Stimulated activated naive CD8-positive, alpha-beta T cell treated with anti-CD3 and anti-CD28 coated beads, Interleukin-15, amount 100 ng/mL, for 72 hours (primary cell): ENCODE results near the gene SOX18.

ENCODE experiments used
- ATAC-seq: fragments of 150-1000 bp; cut with Tn5 transposase; 2 replicates; pipeline ENCODE4 v1.10.0; 2021; ENCODE audit warnings: mild to moderate bottlenecking, moderate library complexity
- DNase-seq, 2 donors: peaks; one replicate each; pipeline ENCODE4 v3.0.0; 2021 to 2022
- H3K27ac Mint-ChIP-seq, 2 donors: one replicate each; pipeline ENCODE4 v1.8.0; 2022; ENCODE audit warnings: mild to moderate bottlenecking in 2 of 2, mixed read lengths in 2 of 2, moderate library complexity in 2 of 2
- H3K27me3 Mint-ChIP-seq: one replicate; pipeline ENCODE4 v1.8.0; 2022; ENCODE audit warnings: mixed read lengths
- H3K4me1 Mint-ChIP-seq: one replicate; pipeline ENCODE4 v1.8.0; 2022; ENCODE audit warnings: mild to moderate bottlenecking, mixed read lengths
- H3K4me3 Mint-ChIP-seq, 2 donors: one replicate each; pipeline ENCODE4 v1.8.0; 2022; ENCODE audit warnings: mild to moderate bottlenecking in 2 of 2, mixed read lengths in 2 of 2, moderate library complexity in 1 of 2
- H3K9me3 Mint-ChIP-seq, 2 donors: one replicate each; pipeline ENCODE4 v1.8.0; 2022; ENCODE audit warnings: mixed read lengths in 2 of 2

Gene SOX18

DNA sequence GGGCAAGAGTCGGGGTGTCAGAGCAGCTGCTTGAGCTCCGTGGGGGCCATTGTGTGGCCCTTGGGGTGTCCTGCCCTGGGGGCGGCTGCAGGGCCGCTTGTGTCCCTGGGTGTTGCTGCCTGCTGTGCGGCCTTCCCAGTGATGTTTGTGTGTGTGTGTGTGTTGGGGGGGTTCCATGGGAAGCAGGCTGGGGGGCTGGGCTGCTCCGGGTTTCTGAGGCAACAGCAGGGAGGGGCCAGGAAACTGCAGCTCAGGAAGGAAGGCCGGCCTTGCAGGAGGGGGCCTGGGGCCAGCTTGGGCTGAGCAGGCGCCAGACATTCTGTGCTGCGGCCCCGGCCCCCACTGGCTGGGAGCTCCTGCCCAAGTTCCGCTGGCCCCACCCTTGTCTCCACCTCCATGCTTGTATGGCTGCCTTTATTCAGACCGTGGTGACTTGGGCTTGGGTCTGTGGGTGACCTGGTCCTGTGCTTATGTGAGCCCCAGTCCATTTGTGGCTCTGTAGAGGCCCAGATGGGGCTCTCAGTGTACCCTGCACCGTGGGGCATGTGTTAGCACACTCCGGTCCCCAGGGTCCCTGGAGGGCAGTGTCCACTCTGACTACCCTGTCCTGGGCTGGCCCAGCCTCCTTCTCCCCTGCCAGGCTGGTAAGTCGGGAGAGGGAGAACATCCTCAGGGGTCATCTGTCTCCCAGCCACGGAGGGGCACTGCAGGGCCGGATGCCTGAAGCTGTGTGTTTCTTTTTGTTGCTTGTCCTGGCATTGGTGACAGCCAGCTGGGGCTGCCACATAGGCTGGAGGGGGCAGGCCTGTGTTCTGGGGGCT, 4.6 kb upstream of the SOX18 start:
- Mint-ChIP-seq H3K4me3 (no peak overlapping the region), H3K27ac (peak overlapping the region in 1 of 2 donors; percentile 33), H3K27me3 (peaks cover 64% of the 10 kb centered on the region), H3K4me1 (peaks cover 57% of the 10 kb centered on the region), H3K9me3 (no peaks in the 10 kb centered on the region)
- DNase-seq, result no peak
- no peak for ATAC-seq

DNA sequence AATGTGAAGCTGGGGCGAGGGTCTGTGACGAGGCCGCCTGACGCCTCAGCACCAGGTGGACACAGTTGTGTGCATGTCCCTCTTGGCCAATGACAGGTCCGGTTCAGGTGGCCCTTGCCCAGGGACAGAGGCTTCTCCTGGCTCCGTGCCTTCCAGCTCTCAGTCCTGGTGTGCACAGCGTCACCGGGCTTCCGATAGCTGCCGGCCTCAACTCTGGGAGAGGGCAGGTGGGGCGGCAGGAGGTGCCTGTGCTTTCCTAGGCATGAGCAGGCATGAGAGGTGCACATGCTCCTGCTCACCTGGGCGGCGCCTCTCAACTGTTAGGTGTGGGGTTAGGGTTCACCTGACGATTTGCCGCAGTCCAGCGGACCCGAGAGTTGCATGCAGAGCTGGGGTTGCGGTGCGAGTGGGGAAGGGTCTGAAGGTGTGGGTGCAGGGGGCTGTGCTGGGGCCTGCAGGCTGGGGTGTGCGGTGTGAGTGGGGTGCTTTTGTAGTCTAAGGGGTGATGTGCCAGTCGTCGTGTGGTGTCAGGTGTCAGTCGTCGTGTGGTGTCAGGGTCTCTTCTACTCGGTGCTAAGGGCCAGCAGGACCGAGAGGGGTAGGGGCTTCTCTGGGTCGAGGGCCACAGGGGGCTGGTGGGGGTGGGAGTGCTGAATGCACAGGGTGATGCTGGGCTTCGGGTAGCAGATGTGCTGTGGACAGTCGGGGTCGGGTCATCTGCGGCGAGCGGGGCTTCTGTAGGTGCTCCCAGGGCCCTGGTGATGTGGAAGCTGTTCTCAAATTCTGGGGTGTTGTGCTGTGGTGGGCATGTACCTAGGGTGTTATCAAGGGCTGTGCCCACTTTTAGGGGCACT, 3.8 kb upstream of the SOX18 start:
- Mint-ChIP-seq H3K27ac (no peak overlapping the region), H3K4me3 (no peak overlapping the region), H3K4me1 (peaks cover 49% of the 10 kb centered on the region), H3K9me3 (no peaks in the 10 kb centered on the region), H3K27me3 (peaks cover 68% of the 10 kb centered on the region)
- no peak for ATAC-seq
- DNase-seq, result no peak

DNA sequence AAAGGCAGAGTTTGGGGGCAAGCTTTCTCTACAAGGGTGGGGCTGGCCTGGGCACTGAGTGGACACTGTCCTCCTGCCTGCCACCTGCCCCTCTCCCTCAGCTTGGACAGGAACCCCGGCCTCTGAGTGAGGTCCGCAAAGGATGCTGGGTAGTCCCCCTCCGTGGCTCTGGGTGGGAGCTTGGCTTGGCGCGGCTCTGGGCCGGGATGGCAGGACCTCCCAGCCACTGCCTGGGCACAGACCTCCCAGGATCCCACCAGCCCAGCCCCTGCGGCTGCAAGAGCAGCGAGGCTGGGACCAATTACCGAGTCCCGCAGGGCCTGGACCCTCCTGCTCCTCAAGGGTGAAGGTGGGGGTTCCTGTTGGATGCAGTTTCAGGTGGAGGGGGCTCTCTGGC, 2.9 kb upstream of the SOX18 start:
- H3K27me3 Mint-ChIP-seq, result peaks cover 76% of the 10 kb centered on the region
- H3K27ac Mint-ChIP-seq, result no peak overlapping the region
- peaks cover 40% of the 10 kb centered on the region for H3K4me1 Mint-ChIP-seq
- ATAC-seq (no peak), DNase-seq (no peak)
- H3K4me3 Mint-ChIP-seq, result no peak overlapping the region
- H3K9me3 Mint-ChIP-seq, result no peaks in the 10 kb centered on the region

DNA sequence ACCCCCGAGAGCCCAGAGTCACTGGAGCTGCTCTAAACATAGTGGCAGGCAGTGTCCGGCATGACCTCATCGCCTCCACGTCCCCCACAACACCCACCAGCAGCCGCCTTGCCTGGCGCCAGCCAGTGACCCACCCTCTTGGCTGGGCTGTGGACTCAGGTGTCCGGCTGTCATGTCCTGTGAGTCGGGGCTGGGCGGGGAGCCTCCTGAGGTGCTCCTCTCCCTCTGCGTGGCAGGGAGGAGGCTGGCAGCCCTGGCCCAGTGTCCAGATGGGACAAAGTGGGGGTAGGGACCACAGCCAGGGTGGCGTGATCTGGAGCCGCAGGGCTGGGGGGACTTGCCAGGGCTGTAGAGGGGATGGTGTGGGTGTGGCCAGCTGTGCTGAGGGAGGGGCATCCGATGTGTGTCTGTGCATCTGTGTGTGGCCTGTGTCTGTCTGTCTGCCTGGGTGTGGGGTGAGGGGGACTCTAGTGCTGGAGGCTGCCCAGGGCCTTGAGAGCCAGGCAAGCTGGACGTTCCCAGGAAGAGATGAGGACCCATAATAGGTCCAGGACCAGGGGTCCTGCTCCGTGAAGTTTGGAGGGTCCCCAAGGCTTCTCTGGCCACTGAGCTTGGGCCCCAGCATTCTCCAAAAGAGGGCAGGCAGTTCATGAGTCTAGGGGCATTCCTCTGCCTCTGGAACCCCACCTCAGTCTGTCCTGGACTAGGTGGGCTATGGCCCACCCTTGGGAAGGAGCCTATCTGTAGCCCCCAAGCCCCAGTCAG, 2.3 kb upstream of the SOX18 start:
- no peak overlapping the region for H3K27ac Mint-ChIP-seq
- ATAC-seq (no peak), DNase-seq (no peak)
- no peak overlapping the region for H3K4me3 Mint-ChIP-seq
- peaks cover 81% of the 10 kb centered on the region for H3K27me3 Mint-ChIP-seq
- peaks cover 38% of the 10 kb centered on the region for H3K4me1 Mint-ChIP-seq
- H3K9me3 Mint-ChIP-seq, result no peaks in the 10 kb centered on the region

DNA sequence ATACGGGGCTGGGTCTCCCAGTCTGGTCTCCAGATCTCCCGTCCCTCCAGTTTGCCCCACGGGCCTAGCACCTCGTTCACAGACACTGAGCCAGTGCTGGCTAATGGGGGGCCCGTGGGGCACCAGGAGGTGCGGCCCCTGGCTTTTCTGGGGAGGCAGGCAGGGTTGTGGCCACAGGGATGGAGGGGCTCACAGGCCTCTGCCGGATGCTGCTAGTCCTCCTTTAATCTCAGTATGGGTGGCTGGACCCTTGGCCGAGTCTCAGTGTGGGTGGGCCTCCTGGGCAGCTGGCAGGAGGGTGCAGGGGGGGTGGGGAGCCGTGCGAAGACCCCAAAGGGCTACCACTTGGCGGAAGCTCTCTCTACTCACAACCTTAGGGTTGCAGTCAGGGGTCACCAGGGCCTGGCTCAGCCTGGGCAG, 1.6 kb upstream of the SOX18 start:
- ATAC-seq, result no peak
- H3K27ac Mint-ChIP-seq, result no peak overlapping the region
- DNase-seq, result no peak
- H3K27me3 Mint-ChIP-seq, result peaks cover 88% of the 10 kb centered on the region
- H3K4me3 Mint-ChIP-seq, result no peak overlapping the region
- peaks cover 38% of the 10 kb centered on the region for H3K4me1 Mint-ChIP-seq
- H3K9me3 Mint-ChIP-seq, result no peaks in the 10 kb centered on the region

DNA sequence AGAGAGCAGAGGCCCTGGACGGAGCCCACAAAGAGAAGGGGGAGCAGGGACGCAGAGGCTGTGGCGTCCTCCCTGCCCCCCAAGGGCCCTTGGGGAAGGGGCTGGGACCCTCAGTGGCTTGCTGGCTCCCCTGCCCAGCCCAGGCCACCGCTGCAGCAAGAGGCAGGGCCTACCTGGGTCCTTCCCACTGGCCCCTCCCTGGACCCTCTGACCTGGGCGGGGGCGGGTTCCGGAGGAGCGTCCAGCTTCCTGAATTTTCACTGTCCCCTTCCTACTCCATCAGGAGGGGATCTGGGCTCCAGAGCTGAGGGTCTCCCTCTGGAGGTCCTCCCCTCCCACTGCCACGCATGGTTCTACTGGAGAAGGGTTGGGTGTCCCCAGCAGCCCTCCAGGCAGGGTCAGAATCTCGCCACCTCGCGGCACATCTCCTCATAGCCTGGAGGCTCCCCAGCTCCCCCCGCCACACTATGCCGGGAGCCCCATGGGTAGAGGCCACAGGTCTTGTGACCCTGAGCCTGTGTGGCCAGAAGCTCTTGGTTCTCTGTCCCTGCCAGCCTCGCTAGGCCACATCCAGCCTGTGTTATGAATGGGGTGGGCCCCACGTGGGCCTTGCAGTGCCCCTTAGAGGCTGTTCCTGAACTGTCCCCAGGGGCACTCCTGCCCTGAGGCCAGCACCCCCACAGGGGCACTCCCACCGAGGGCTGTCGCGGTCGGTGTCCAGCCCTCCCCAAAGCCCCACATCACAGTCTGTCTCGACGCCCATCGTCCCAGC, 1.0 kb upstream of the SOX18 start:
- Mint-ChIP-seq H3K4me3 (peak overlapping the region; percentile 44 to 57), H3K4me1 (peaks cover 39% of the 10 kb centered on the region), H3K27ac (no peak overlapping the region), H3K9me3 (no peaks in the 10 kb centered on the region), H3K27me3 (peaks cover 91% of the 10 kb centered on the region)
- ATAC-seq (peak; percentile 4), DNase-seq (no peak)

DNA sequence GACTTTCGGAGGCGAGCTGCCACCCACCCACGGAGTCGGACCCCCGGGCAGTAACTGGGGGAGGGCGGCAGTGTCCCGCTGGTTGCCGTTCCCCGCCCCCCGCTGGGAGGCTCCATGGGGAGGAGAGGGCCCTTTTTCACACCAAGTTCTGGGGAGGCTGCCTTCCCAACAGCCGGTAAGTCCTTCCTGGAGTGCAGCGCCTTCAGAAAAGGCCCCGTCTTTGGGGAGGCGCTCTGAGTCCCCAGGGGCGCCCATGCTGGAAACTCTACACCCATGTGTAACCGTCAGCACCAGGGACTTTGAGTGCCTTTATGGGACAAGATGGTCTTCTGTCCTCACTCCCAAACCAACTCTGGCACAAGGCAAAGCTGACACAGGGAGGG, 430 bp upstream of the SOX18 start:
- no peak overlapping the region for H3K27ac Mint-ChIP-seq
- H3K9me3 Mint-ChIP-seq, result no peaks in the 10 kb centered on the region
- peak overlapping the region; percentile 56 to 64 for H3K4me3 Mint-ChIP-seq
- no peak for DNase-seq
- no peak for ATAC-seq
- peaks cover 38% of the 10 kb centered on the region for H3K4me1 Mint-ChIP-seq
- H3K27me3 Mint-ChIP-seq, result peaks cover 85% of the 10 kb centered on the region

DNA sequence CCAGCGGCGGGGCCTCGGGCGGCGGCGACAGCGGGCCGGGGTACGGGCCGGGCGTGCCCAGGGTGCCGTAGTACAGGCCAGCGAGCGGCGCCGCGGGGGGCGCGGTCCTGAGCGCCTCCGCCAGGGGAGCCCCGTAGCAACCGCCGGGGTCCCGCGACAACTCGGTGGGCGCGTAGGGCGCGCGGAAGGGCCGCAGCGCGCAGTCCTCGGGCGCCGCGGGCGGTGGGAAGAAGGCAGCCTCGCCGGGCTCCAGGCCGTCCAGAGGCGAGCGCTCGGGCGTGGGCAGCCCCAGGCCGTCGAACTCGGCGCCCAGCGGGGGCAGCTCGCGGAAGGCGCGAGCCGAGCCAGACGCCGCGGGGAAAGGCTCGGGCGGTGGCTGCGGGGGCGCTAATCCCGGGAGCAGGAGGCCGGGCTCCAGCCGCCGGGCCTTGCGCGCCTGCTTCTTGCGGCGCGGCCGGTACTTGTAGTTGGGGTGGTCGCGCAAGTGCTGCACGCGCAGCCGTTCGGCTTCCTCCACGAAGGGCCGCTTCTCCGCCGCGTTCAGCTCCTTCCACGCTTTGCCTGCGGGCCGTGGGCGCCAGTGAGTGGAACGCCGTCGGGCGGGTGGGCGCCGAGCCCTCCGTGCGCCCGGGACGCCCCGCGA, 916 bp downstream of the SOX18 start:
- Mint-ChIP-seq H3K9me3 (no peaks in the 10 kb centered on the region), H3K27ac (no peak overlapping the region), H3K4me1 (peaks cover 27% of the 10 kb centered on the region), H3K27me3 (peaks cover 72% of the 10 kb centered on the region), H3K4me3 (peak overlapping the region in 1 of 2 donors; percentile 15)
- ATAC-seq, result peak; percentile 10
- no peak for DNase-seq

DNA sequence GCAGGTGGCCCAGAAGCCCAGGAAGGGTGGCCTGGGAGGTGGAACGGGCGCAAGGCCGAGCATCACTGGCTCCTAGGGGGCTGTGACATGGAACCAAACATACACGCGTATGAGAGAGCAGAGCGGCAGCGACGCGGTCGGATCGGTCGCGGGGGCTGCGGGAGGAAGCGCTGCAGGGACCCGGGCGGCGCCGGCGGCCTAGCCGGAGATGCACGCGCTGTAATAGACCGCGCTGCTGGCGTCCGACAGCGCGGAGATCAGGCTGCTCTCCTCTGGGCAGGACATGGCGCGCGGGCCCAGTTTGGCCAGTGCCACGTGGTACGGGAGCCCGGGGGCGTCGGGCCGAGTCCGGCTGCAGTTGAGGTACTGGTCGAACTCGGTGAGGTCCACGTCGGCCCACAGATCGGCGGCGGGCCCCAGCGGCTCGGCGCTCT, 1.5 kb downstream of the SOX18 start:
- ATAC-seq, result no peak
- peaks cover 67% of the 10 kb centered on the region for H3K27me3 Mint-ChIP-seq
- peak overlapping the region in 1 of 2 donors; percentile 31 for H3K4me3 Mint-ChIP-seq
- H3K4me1 Mint-ChIP-seq, result peaks cover 22% of the 10 kb centered on the region
- H3K27ac Mint-ChIP-seq, result no peak overlapping the region
- no peak for DNase-seq
- no peaks in the 10 kb centered on the region for H3K9me3 Mint-ChIP-seq

DNA sequence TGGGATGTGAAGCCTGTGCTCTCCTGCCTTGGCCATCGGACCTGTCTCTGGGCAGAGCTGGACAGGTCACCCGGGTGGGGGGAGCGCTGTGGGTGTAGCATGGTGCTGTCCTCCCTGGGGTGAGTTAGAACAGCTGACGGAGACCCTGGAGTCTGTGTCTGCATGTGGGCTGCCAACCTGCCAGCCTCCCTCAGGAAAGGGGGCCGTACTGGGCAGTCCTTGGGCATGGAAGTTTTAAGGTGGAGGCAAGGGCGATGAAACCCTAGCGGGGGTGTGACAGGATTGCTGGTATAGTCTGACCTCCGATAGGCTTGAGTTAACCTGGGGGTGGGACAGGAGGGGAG, 2.4 kb downstream of the SOX18 start:
- no peak overlapping the region for H3K4me3 Mint-ChIP-seq
- no peak overlapping the region for H3K27ac Mint-ChIP-seq
- H3K4me1 Mint-ChIP-seq, result peaks cover 25% of the 10 kb centered on the region
- ATAC-seq (no peak), DNase-seq (no peak)
- H3K27me3 Mint-ChIP-seq, result peaks cover 57% of the 10 kb centered on the region
- H3K9me3 Mint-ChIP-seq, result no peaks in the 10 kb centered on the region

DNA sequence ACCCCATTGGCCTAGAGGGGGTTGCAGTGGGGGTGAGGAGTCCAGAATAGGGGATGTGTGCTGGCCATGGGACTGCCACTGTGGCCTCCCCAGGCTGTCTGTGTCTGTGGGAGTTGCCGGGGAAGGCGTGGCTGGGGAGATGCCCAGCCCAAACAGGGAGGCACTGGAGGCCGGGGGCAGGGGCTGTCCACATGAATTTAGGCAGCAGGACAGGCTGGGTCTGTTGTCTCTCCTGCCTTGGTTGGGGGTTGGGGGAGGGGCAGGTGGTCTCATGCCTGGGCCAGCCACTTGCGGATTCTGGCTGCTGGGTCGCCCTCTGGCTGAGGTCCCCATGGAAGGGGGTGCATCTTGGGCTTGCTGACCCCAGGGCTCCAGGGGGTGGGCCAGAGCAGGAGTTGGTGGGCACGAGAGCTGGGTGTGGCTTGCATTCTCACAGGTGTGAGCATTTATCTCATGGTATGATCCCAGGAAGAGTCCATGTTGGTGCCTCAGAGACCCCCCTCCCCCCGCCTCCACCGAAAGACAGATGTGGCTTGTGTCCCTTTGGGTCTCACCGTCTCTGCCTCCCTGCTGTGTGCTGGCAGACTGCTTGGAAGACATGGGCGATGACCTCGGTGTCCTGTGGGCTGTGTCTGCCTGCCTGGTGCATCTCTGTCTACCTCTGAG, 4.0 kb downstream of the SOX18 start:
- Mint-ChIP-seq H3K9me3 (no peaks in the 10 kb centered on the region), H3K27me3 (peaks cover 42% of the 10 kb centered on the region), H3K4me3 (no peak overlapping the region), H3K4me1 (peaks cover 41% of the 10 kb centered on the region), H3K27ac (no peak overlapping the region)
- ATAC-seq (no peak), DNase-seq (no peak)

DNA sequence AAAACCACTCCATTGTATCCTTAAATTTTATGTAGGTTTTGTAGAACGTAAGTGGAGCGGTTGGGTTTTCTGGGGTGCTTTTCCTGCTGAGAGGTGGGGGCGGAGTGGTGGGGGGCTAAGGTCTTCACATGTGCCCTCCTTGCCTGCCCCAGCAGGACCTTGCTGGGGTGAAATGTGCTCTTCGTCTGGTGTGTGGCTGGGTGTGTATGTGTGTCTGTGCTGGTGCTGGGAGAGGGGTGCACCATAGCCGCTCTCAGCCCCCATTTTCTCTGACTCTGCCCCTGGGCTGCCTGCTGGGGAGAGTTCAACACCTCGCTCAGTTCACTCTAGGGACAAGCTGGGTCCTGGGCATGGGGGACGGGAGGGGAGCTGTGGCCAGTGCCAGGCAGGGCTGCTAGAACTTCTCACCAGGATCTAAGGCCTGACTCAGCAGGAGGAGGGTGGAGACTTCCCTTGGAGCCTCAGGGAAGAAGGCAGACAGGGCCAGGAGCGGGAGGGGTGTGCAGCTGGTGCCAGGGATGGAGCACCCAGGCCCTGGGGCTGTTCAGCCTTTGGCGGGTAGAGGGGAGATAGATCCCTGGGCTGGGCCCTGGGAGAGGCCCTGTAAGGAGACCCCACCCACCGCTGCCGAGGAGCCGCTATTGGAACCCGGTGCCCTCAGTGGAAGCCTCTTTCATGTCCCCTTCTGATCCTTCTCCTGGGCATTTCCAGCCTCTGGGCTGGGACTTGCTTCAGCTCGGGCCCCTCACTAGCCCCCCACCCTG, 4.8 kb downstream of the SOX18 start:
- no peak overlapping the region for H3K27ac Mint-ChIP-seq
- H3K4me3 Mint-ChIP-seq, result no peak overlapping the region
- no peak for ATAC-seq
- no peaks in the 10 kb centered on the region for H3K9me3 Mint-ChIP-seq
- peaks cover 40% of the 10 kb centered on the region for H3K27me3 Mint-ChIP-seq
- H3K4me1 Mint-ChIP-seq, result peaks cover 49% of the 10 kb centered on the region
- DNase-seq, result no peak

DNA sequence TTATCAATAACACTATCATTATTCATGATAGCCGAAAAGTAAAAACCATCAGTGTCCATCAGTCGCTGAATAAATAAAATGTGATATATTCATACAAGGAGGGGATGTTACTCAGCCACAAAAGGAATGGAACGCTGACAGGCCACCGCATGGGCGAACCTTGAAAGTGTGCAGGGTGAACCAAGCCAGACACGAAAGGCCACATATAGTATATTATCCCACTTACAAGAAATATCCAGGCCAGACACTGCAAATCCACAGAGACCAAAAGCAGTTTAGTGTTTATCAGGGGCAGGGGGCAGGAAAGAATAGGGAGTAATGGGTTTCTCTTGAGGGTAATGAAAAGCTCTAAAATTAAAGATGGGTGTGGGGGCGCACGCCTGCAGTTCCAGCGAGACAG, 5.7 kb downstream of the SOX18 start:
- DNase-seq (no peak), ATAC-seq (no peak)
- Mint-ChIP-seq H3K27ac (no peak overlapping the region), H3K27me3 (peaks cover 33% of the 10 kb centered on the region), H3K9me3 (no peaks in the 10 kb centered on the region), H3K4me1 (peaks cover 55% of the 10 kb centered on the region), H3K4me3 (no peak overlapping the region)
